PFSK-1 (cell line): ENCODE data around the gene THBS4.

Experiments used
- FOXP2 ChIP-seq: optimal IDR thresholded peaks from 2 replicates; pipeline ENCODE3; 2011; ENCODE audit warnings: borderline replicate concordance, control low read depth, inconsistent platforms; ENCODE audit not compliant: insufficient read depth; ENCODE audit errors: extremely low read length, extremely low read depth
- POLR2AphosphoS5 ChIP-seq: IDR thresholded peaks from 2 replicates; pipeline ENCODE4 v1.6.1; 2012; ENCODE audit warnings: low read depth, mild to moderate bottlenecking, control low read depth, low read length, moderate library complexity
- REST ChIP-seq, 2 experiments: IDR thresholded peaks; 2 replicates each; pipeline versions ENCODE4 v1.6.1 to v1.8.0; 2011 to 2012; ENCODE audit warnings: low read depth in 2 of 2, low read length in 2 of 2, control low read depth in 1 of 2, inconsistent platforms in 1 of 2, mild to moderate bottlenecking in 1 of 2, moderate library complexity in 1 of 2; ENCODE audit not compliant: insufficient read depth in 1 of 2
- SIN3A ChIP-seq: IDR thresholded peaks from 2 replicates; pipeline ENCODE4 v1.6.1; 2012; ENCODE audit warnings: mild to moderate bottlenecking, low read length, moderate library complexity, borderline replicate concordance; ENCODE audit not compliant: insufficient read depth
- TAF1 ChIP-seq: IDR thresholded peaks from 2 replicates; pipeline ENCODE4 v1.6.1; 2012; ENCODE audit warnings: low read length, control low read depth, borderline replicate concordance; ENCODE audit not compliant: insufficient read depth

THBS4 gene

DNA sequence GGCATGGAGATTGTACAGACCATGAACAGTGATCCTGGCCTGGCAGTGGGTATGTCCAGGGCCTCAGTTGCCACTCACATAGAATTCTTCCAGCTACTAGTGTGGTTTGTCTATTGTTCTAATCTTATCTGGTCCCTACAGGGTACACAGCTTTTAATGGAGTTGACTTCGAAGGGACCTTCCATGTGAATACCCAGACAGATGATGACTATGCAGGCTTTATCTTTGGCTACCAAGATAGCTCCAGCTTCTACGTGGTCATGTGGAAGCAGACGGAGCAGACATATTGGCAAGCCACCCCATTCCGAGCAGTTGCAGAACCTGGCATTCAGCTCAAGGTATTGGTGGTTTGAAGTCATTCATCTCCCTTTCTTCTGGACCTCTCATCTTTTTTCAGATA lies 43.8 kb downstream of the THBS4 start:
- TF ChIP-seq SIN3A, result no peak
- no peak for TF ChIP-seq TAF1
- no peak for TF ChIP-seq POLR2AphosphoS5
- TF ChIP-seq FOXP2, result no peak
- TF ChIP-seq REST (IDR thresholded peaks at IDR 0.05; ENCODE audit: insufficient read depth in 1 of 2, low read depth in 2 of 2, low read length in 2 of 2), result no peak

DNA sequence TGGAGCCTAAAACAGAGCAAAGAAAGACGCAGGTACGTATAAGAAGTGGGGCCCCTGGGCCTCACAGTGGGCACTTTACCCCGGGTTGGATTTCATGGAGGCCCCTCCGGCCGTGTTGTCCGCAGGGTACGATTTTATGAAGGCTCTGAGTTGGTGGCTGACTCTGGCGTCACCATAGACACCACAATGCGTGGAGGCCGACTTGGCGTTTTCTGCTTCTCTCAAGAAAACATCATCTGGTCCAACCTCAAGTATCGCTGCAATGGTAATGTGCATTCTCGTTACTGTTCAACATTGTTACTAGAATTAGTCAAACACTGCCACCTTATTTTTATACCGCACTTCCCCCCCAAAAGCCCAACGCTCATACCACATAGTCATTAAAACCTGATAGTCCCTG lies 47.1 kb downstream of the THBS4 start:
- TF ChIP-seq SIN3A (no peak), FOXP2 (no peak), TAF1 (no peak), POLR2AphosphoS5 (no peak), REST (IDR thresholded peaks at IDR 0.05; ENCODE audit: insufficient read depth in 1 of 2, low read depth in 2 of 2, low read length in 2 of 2) (no peak)

GRCh38 chr5:80082731-80083100 lies 47.6 kb downstream of the THBS4 start:
- no peak for TF ChIP-seq POLR2AphosphoS5
- no peak for TF ChIP-seq SIN3A
- no peak for TF ChIP-seq REST (IDR thresholded peaks at IDR 0.05; ENCODE audit: insufficient read depth in 1 of 2, low read depth in 2 of 2, low read length in 2 of 2)
- TF ChIP-seq FOXP2, result no peak
- TF ChIP-seq TAF1, result no peak

- TF ChIP-seq POLR2AphosphoS5, result no peak
- no peak for TF ChIP-seq REST (IDR thresholded peaks at IDR 0.05; ENCODE audit: insufficient read depth in 1 of 2, low read depth in 2 of 2, low read length in 2 of 2)
- TF ChIP-seq TAF1, result no peak
- no peak for TF ChIP-seq SIN3A
- no peak for TF ChIP-seq FOXP2
Observed at GRCh38 chr5:80083101-80083890, 48.1 kb downstream of the THBS4 start.

GRCh38 chr5:80090884-80091166 lies 55.7 kb downstream of the THBS4 start:
- no peak for TF ChIP-seq FOXP2
- TF ChIP-seq SIN3A, result no peak
- TF ChIP-seq TAF1, result no peak
